Mesenchymal stem cell (in vitro differentiated cells and primary cell): Measurements from ENCODE around the gene PLRG1.
A peak's percentile ranks its signal among the peaks of the same experiment; 100 is the strongest.

Experiments used
- DNase-seq: peaks from one replicate; pipeline ENCODE4 v3.0.0-alpha.2; 2013
- H2AFZ ChIP-seq: one replicate; pipeline ENCODE4 v1.6.1; 2013; ENCODE audit warnings: low read depth, mild to moderate bottlenecking, control low read depth, inconsistent platforms, low read length, moderate library complexity
- H2AK5ac ChIP-seq: 2 replicates; pipeline ENCODE4 v1.6.1; 2013; ENCODE audit warnings: low read length, moderate library complexity, mild to moderate bottlenecking, inconsistent platforms; ENCODE audit not compliant: severe bottlenecking
- H2BK120ac ChIP-seq: one replicate; pipeline ENCODE4 v1.6.1; 2013; ENCODE audit warnings: low read depth, mild to moderate bottlenecking, inconsistent platforms, low read length, moderate library complexity
- H2BK12ac ChIP-seq, 2 experiments: one replicate each; pipeline ENCODE4 v1.6.1; 2013; ENCODE audit warnings: inconsistent platforms in 2 of 2, low read length in 2 of 2, mild to moderate bottlenecking in 2 of 2, moderate library complexity in 2 of 2, control low read depth in 1 of 2
- H2BK15ac ChIP-seq: one replicate; pipeline ENCODE4 v1.6.1; 2013; ENCODE audit warnings: mild to moderate bottlenecking, low read depth, inconsistent platforms; ENCODE audit not compliant: poor library complexity, severe bottlenecking
- H2BK5ac ChIP-seq: 2 replicates; pipeline ENCODE4 v1.6.1; 2013; ENCODE audit warnings: low read depth, mild to moderate bottlenecking, low read length, control low read depth, inconsistent platforms; ENCODE audit not compliant: poor library complexity, severe bottlenecking
- H3K14ac ChIP-seq, 2 experiments: one replicate each; pipeline ENCODE4 v1.6.1; 2013; ENCODE audit warnings: inconsistent platforms in 2 of 2, low read length in 2 of 2, control low read depth in 1 of 2, mild to moderate bottlenecking in 1 of 2, moderate library complexity in 1 of 2
- H3K18ac ChIP-seq, 2 experiments: one replicate each; pipeline ENCODE4 v1.6.1; 2013; ENCODE audit warnings: inconsistent platforms in 2 of 2, low read length in 2 of 2, control low read depth in 1 of 2, low read depth in 1 of 2, mild to moderate bottlenecking in 1 of 2
- H3K23ac ChIP-seq, 2 experiments: one replicate each; pipeline ENCODE4 v1.6.1; 2013; ENCODE audit warnings: inconsistent platforms in 2 of 2, low read length in 2 of 2, mild to moderate bottlenecking in 2 of 2, moderate library complexity in 2 of 2, control low read depth in 1 of 2
- H3K27ac ChIP-seq: 2 replicates; pipeline ENCODE4 v1.5.1; 2013; ENCODE audit warnings: mild to moderate bottlenecking, moderate library complexity, low read length, control low read depth, inconsistent platforms; ENCODE audit not compliant: poor library complexity, severe bottlenecking
- H3K27me3 ChIP-seq, 2 experiments: 2 replicates each; pipeline versions ENCODE4 v1.6.1 to v1.7.0; 2013; ENCODE audit warnings: low read length in 2 of 2, mild to moderate bottlenecking in 2 of 2, moderate library complexity in 2 of 2, control low read depth in 1 of 2, inconsistent platforms in 1 of 2; ENCODE audit not compliant: control insufficient read depth in 1 of 2, insufficient read depth in 1 of 2
- H3K36me3 ChIP-seq, 2 experiments: 2 replicates each; pipeline versions ENCODE4 v1.6.1 to v1.7.0; 2013; ENCODE audit warnings: low read length in 2 of 2, control low read depth in 1 of 2, inconsistent platforms in 1 of 2, low read depth in 1 of 2, mild to moderate bottlenecking in 1 of 2; ENCODE audit not compliant: insufficient read depth in 2 of 2, control insufficient read depth in 1 of 2
- H3K4ac ChIP-seq, 2 experiments: one replicate each; pipeline ENCODE4 v1.6.1; 2013; ENCODE audit warnings: inconsistent platforms in 2 of 2, low read length in 2 of 2, mild to moderate bottlenecking in 2 of 2, moderate library complexity in 2 of 2, control low read depth in 1 of 2, low read depth in 1 of 2
- H3K4me1 ChIP-seq: 2 replicates; pipeline ENCODE4 v1.6.1; 2013; ENCODE audit warnings: low read depth, low read length, control low read depth; ENCODE audit not compliant: control insufficient read depth, insufficient read depth
- H3K4me2 ChIP-seq: 2 replicates; pipeline ENCODE4 v1.6.1; 2013; ENCODE audit warnings: low read length, mild to moderate bottlenecking, inconsistent platforms; ENCODE audit not compliant: poor library complexity, severe bottlenecking
- H3K4me3 ChIP-seq, 2 experiments: 2 replicates each; pipeline versions ENCODE4 v1.5.1 to v1.7.0; 2013; ENCODE audit warnings: low read length in 2 of 2, mild to moderate bottlenecking in 2 of 2, control low read depth in 1 of 2, low read depth in 1 of 2; ENCODE audit not compliant: insufficient read depth in 1 of 2
- H3K79me1 ChIP-seq: replicated peaks from 2 replicates; pipeline ENCODE4 v1.6.1; 2013; ENCODE audit warnings: mild to moderate bottlenecking, control low read depth, low read length, inconsistent platforms; ENCODE audit not compliant: poor library complexity, severe bottlenecking
- H3K9ac ChIP-seq: 2 replicates; pipeline ENCODE4 v1.7.0; 2013; ENCODE audit warnings: mild to moderate bottlenecking, low read length, moderate library complexity
- H3K9me3 ChIP-seq: 2 replicates; pipeline ENCODE4 v1.7.0; 2013; ENCODE audit warnings: mild to moderate bottlenecking, low read length; ENCODE audit not compliant: control insufficient read depth
- H4K8ac ChIP-seq: one replicate; pipeline ENCODE4 v1.6.1; 2013; ENCODE audit warnings: inconsistent platforms, mild to moderate bottlenecking, low read length, moderate library complexity
- H4K91ac ChIP-seq: one replicate; pipeline ENCODE4 v1.6.1; 2013; ENCODE audit warnings: mild to moderate bottlenecking, low read length, inconsistent platforms
- WGBS: methylation state at CpG from one replicate; pipeline ENCODE4 v1.1.7; 2013; ENCODE audit warnings: mixed read lengths; 5-methylcytosine and 5-hydroxymethylcytosine counted together

PLRG1 gene

GRCh38 chr4:154590329-154591006 is 40.3 kb upstream of the PLRG1 start, which contains the start of gene FGA:
TSS of gene FGA (minus strand) at chr4:154590742. CDS start at chr4:154590687, 55 bp downstream.
- Histone ChIP-seq H3K14ac (no peak within 1 kb of the TSS), H3K79me1 (no peaks in the 10 kb centered on the region), H4K8ac (no peak within 1 kb of the TSS), H2BK5ac (no peak within 1 kb of the TSS), H3K27me3 (peaks cover 0 to 26% of the 10 kb centered on the region in 2 experiments), H2AK5ac (no peak within 1 kb of the TSS), H3K9me3 (no peaks in the 10 kb centered on the region), H3K36me3 (no peaks in the 10 kb centered on the region), H3K4me2 (no peak within 1 kb of the TSS), H4K91ac (no peak within 1 kb of the TSS), H3K4me3 (no peak within 1 kb of the TSS), H3K4me1 (peaks cover 5% of the 10 kb centered on the region), H3K4ac (no peak within 1 kb of the TSS), H2BK12ac (no peak within 1 kb of the TSS), H2AFZ (no peak within 1 kb of the TSS), H3K23ac (no peak within 1 kb of the TSS), H3K27ac (no peak within 1 kb of the TSS), H2BK15ac (no peak within 1 kb of the TSS), H3K18ac (no peak within 1 kb of the TSS), H3K9ac (no peak within 1 kb of the TSS), H2BK120ac (no peak within 1 kb of the TSS)
- no peak for DNase-seq
- WGBS = 80% methylated on average over 3 of the region's 3 CpGs

GRCh38 chr4:154589296-154590197 is 39.3 kb upstream of the PLRG1 start:
- no peak overlapping the region for H3K4me2 ChIP-seq
- no peak overlapping the region for H2BK15ac ChIP-seq
- no peaks in the 10 kb centered on the region for H3K79me1 ChIP-seq
- no peak overlapping the region for H2AK5ac ChIP-seq
- no peak for DNase-seq
- H3K27me3 ChIP-seq = peaks cover 0 to 26% of the 10 kb centered on the region in 2 experiments
- H4K91ac ChIP-seq = no peak overlapping the region
- peaks cover 5% of the 10 kb centered on the region for H3K4me1 ChIP-seq
- H3K14ac ChIP-seq = no peak overlapping the region
- no peak overlapping the region for H2BK5ac ChIP-seq
- H3K4ac ChIP-seq = no peak overlapping the region
- H3K36me3 ChIP-seq = no peaks in the 10 kb centered on the region
- no peak overlapping the region for H3K4me3 ChIP-seq
- no peak overlapping the region for H2BK120ac ChIP-seq
- no peak overlapping the region for H3K27ac ChIP-seq
- H3K9me3 ChIP-seq = peaks cover 3% of the 10 kb centered on the region
- H2BK12ac ChIP-seq = no peak overlapping the region
- H3K23ac ChIP-seq = peak overlapping the region in 1 of 2 experiments; percentile 17
- no peak overlapping the region for H3K18ac ChIP-seq
- H2AFZ ChIP-seq = no peak overlapping the region
- WGBS = 76% methylated on average over 7 of the region's 7 CpGs
- H3K9ac ChIP-seq = no peak overlapping the region
- H4K8ac ChIP-seq = no peak overlapping the region

GRCh38 chr4:154588198-154588597 is 38.0 kb upstream of the PLRG1 start:
- Histone ChIP-seq H3K9ac (no peak overlapping the region), H3K79me1 (no peaks in the 10 kb centered on the region), H3K36me3 (no peaks in the 10 kb centered on the region), H3K4ac (no peak overlapping the region), H3K14ac (no peak overlapping the region), H2AFZ (no peak overlapping the region), H4K8ac (no peak overlapping the region), H2AK5ac (no peak overlapping the region), H3K23ac (no peak overlapping the region), H4K91ac (no peak overlapping the region), H3K18ac (no peak overlapping the region), H3K9me3 (peaks cover 3% of the 10 kb centered on the region), H2BK5ac (no peak overlapping the region), H3K27me3 (peaks cover 0 to 26% of the 10 kb centered on the region in 2 experiments), H3K4me3 (no peak overlapping the region), H3K4me1 (peaks cover 5% of the 10 kb centered on the region), H3K27ac (no peak overlapping the region), H2BK120ac (no peak overlapping the region), H3K4me2 (no peak overlapping the region), H2BK15ac (no peak overlapping the region), H2BK12ac (no peak overlapping the region)
- no peak for DNase-seq
- WGBS = 82% methylated on average over 2 of the region's 2 CpGs
